ENCODE results near the gene WNK1. TPM values are rescaled to one million over a fixed set of nuclear protein-coding genes. Genes with fewer than 3 reads are reported as not detected.

The WNK1 gene
- total RNA-seq, 4 donors from 2014 or later, result 273 to 518 (median 346) TPM

DNA sequence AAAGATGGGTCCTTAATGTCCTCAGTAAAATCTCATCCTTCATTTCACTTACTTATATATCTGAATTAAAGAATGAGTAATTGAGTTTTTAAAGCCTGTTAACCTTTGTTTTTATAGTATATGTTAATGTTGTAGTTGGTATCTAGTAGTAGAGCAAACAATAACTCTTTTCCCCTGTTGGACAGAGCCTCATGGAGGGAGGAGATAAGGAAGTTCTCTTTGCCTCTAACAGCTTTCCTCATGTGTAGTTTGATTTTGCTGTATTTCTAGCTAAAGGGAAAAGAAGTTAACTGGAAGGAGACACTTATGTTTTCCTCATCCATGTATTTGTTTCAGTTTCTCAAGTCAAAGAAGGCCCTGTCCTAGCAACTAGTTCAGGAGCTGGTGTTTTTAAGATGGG is 141.8 kb downstream of the WNK1 start:
- no peak overlapping the region for H3K4me3 ChIP-seq (ENCODE audit: low read depth, poor library complexity, severe bottlenecking)
- DNase-seq (ENCODE audit: low spot score in 2 of 2), result no peak
- TF ChIP-seq POLR2A (IDR thresholded peaks at IDR 0.05), result no peak
- TF ChIP-seq, protein P1, sequence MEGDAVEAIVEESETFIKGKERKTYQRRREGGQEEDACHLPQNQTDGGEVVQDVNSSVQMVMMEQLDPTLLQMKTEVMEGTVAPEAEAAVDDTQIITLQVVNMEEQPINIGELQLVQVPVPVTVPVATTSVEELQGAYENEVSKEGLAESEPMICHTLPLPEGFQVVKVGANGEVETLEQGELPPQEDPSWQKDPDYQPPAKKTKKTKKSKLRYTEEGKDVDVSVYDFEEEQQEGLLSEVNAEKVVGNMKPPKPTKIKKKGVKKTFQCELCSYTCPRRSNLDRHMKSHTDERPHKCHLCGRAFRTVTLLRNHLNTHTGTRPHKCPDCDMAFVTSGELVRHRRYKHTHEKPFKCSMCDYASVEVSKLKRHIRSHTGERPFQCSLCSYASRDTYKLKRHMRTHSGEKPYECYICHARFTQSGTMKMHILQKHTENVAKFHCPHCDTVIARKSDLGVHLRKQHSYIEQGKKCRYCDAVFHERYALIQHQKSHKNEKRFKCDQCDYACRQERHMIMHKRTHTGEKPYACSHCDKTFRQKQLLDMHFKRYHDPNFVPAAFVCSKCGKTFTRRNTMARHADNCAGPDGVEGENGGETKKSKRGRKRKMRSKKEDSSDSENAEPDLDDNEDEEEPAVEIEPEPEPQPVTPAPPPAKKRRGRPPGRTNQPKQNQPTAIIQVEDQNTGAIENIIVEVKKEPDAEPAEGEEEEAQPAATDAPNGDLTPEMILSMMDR (IDR thresholded peaks at IDR 0.05), result no peak
- intact Hi-C loops (cut with DNase I; ENCODE audit: low total_unique reads), result no loop called here

DNA sequence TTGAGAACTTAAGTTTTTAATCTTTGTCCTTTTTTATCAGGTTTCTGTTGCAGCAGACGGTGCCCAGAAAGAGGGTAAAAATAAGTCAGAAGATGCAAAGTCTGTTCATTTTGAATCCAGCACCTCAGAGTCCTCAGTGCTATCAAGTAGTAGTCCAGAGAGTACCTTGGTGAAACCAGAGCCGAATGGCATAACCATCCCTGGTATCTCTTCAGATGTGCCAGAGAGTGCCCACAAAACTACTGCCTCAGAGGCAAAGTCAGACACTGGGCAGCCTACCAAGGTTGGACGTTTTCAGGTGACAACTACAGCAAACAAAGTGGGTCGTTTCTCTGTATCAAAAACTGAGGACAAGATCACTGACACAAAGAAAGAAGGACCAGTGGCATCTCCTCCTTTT is 143.7 kb downstream of the WNK1 start:
- no peak overlapping the region for H3K4me3 ChIP-seq (ENCODE audit: low read depth, poor library complexity, severe bottlenecking)
- intact Hi-C loops (cut with DNase I; ENCODE audit: low total_unique reads), result no loop called here
- TF ChIP-seq POLR2A (IDR thresholded peaks at IDR 0.05), result no peak
- TF ChIP-seq, protein P1 (IDR thresholded peaks at IDR 0.05), result no peak
- WGBS, 2 donors, result 77 to 78% methylated on average over 4 of the region's 4 CpGs
- no peak for DNase-seq (ENCODE audit: low spot score in 2 of 2)

GRCh38 chr12:897386-897785 is 145.0 kb downstream of the WNK1 start:
- no peak for DNase-seq (ENCODE audit: low spot score in 2 of 2)
- 79 to 95% methylated on average over 4 of the region's 4 CpGs for WGBS, 2 donors
- H3K4me3 ChIP-seq (ENCODE audit: low read depth, poor library complexity, severe bottlenecking), result no peak overlapping the region
- TF ChIP-seq, protein P1 (IDR thresholded peaks at IDR 0.05), result no peak
- no peak for TF ChIP-seq POLR2A (IDR thresholded peaks at IDR 0.05)
- intact Hi-C loops (cut with DNase I; ENCODE audit: low total_unique reads), result no loop called here

DNA sequence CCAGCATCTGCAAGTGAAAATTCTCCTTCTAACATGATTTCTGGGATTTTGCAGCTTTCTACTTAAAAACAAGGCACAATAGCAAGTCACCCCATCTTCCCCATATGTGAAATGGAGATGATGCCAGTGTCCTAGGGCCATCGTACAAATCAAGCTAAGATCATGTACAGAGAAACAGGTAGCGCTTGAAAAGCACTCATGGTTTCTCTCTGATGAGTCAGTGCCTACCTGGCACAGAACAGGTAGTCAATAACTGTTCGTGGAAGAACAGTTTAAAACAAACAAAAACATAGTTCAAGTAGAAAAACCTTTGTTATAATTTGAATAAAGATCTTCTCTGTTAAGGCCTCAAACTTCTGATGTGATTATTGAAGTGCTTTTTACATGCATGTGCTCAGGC is 150.2 kb downstream of the WNK1 start:
- DNase-seq (ENCODE audit: low spot score in 2 of 2), result no peak
- TF ChIP-seq, protein P1 (IDR thresholded peaks at IDR 0.05), result no peak
- TF ChIP-seq POLR2A (IDR thresholded peaks at IDR 0.05), result no peak
- H3K4me3 ChIP-seq (ENCODE audit: low read depth, poor library complexity, severe bottlenecking), result no peak overlapping the region
- WGBS, 2 donors, result 58 to 69% methylated on average over 3 of the region's 3 CpGs
- intact Hi-C loops (cut with DNase I; ENCODE audit: low total_unique reads), result no loop called here

- no peak overlapping the region for H3K4me3 ChIP-seq (ENCODE audit: low read depth, poor library complexity, severe bottlenecking)
- TF ChIP-seq, protein P1 (IDR thresholded peaks at IDR 0.05), result no peak
- TF ChIP-seq POLR2A (IDR thresholded peaks at IDR 0.05), result no peak
- intact Hi-C loops (cut with DNase I; ENCODE audit: low total_unique reads), result no loop called here
- WGBS, 2 donors, result 71 to 75% methylated on average over 5 of the region's 5 CpGs
- no peak for DNase-seq (ENCODE audit: low spot score in 2 of 2)
Measured at GRCh38 chr12:903055-903454, 150.7 kb downstream of the WNK1 start.

DNA sequence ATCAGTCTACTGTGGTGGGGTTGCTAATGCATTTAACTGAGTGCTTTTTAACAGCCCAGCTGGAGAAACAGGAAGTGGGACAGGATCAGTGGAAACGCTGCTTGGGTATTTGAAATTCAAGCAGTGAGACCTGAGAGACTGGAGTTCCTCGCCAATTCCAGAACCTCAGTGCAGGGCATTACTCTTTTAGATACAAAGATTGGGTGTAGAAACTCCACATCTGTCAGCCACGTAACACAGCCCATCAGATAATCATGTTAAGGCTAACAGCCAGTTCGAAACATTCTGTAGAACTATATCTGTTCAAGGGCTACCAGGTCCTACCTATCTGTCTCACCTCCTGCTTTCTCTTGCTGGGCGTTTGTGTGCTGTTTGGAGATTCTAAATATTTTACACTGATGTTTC is 151.6 kb downstream of the WNK1 start:
- H3K4me3 ChIP-seq (ENCODE audit: low read depth, poor library complexity, severe bottlenecking), result no peak overlapping the region
- 77 to 78% methylated on average over 5 of the region's 5 CpGs for WGBS, 2 donors
- no peak for TF ChIP-seq POLR2A (IDR thresholded peaks at IDR 0.05)
- TF ChIP-seq, protein P1 (IDR thresholded peaks at IDR 0.05), result no peak
- no peak for DNase-seq (ENCODE audit: low spot score in 2 of 2)
- intact Hi-C loops (cut with DNase I; ENCODE audit: low total_unique reads), result no loop called here

All from lower leg skin (tissue), 4 donors.